Measurements from ENCODE around the gene OTOP1. TPM values are rescaled to one million over a fixed set of nuclear protein-coding genes. Genes with fewer than 3 reads are reported as not detected.
A peak's percentile ranks its signal among the peaks of the same experiment; 100 is the strongest.

OTOP1 gene
- polyA plus RNA-seq, 3 donors: not detected

GRCh38 chr4:4185528-4185927 lies 41.2 kb downstream of the OTOP1 start:
- Histone ChIP-seq H3K4me3 (replicated peaks in 1 of 3; ENCODE audit: low read depth in 2 of 3, low read length in 3 of 3) (no peak overlapping the region), H3K9ac (ENCODE audit: insufficient read depth, low read length, poor library complexity, severe bottlenecking) (no peak overlapping the region), H3K9me3 (replicated peaks in 1 of 2; ENCODE audit: control insufficient read depth in 1 of 2, insufficient read depth in 1 of 2, low read length in 2 of 2) (no peaks in the 10 kb centered on the region), H4K20me1 (ENCODE audit: insufficient read depth, low read length) (no peaks in the 10 kb centered on the region), H3K4me2 (replicated peaks; ENCODE audit: extremely low read depth, low read length, poor library complexity, severe bottlenecking) (no peak overlapping the region), H3K4me1 (ENCODE audit: control insufficient read depth in 1 of 2, insufficient read depth in 2 of 2, low read length in 2 of 2) (no peaks in the 10 kb centered on the region), H3K27me3 (ENCODE audit: control insufficient read depth in 2 of 2, insufficient read depth in 2 of 2, low read length in 2 of 2) (no peaks in the 10 kb centered on the region), H2AFZ (ENCODE audit: insufficient read depth, low read depth, low read length, poor library complexity, severe bottlenecking) (no peak overlapping the region), H3K36me3 (replicated peaks in 1 of 2; ENCODE audit: control insufficient read depth in 1 of 2, insufficient read depth in 2 of 2, low read length in 2 of 2) (no peaks in the 10 kb centered on the region), H3K79me2 (ENCODE audit: insufficient read depth, low read length) (no peaks in the 10 kb centered on the region), H3K27ac (ENCODE audit: low read depth in 1 of 2, low read length in 2 of 2) (no peak overlapping the region)
- Mint-ChIP-seq H3K27ac (no peak overlapping the region), H3K9me3 (no peaks in the 10 kb centered on the region), H3K4me1 (no peaks in the 10 kb centered on the region), H3K4me3 (no peak overlapping the region), H3K27me3 (ENCODE audit: low read depth in 3 of 3) (peaks cover 0 to 12% (median 6%) of the 10 kb centered on the region in 3 donors), H3K36me3 (no peaks in the 10 kb centered on the region)
- intact Hi-C loops (cut with micrococcal nuclease): no loop called here
- TF ChIP-seq CTCF (IDR thresholded peaks at IDR 0.05): no peak
- WGBS (ENCODE audit: insufficient coverage): no CpG with 5 or more reads among the region's 3 CpGs
- DNase-seq: no peak

- Mint-ChIP-seq H3K27me3 (ENCODE audit: low read depth in 3 of 3) (peaks cover 0 to 12% (median 4%) of the 10 kb centered on the region in 3 donors), H3K36me3 (no peaks in the 10 kb centered on the region)
- WGBS (ENCODE audit: insufficient coverage): 45% methylated on average over 17 of the region's 19 CpGs
Measured at GRCh38 chr4:4182835-4183568, 43.7 kb downstream of the OTOP1 start.

More at GRCh38 chr4:4182835-4183568, 43.7 kb downstream of the OTOP1 start:
- no peak overlapping the region for H3K4me2 ChIP-seq (replicated peaks; ENCODE audit: extremely low read depth, low read length, poor library complexity, severe bottlenecking)
- no peaks in the 10 kb centered on the region for H3K9me3 ChIP-seq (replicated peaks in 1 of 2; ENCODE audit: control insufficient read depth in 1 of 2, insufficient read depth in 1 of 2, low read length in 2 of 2)
- H3K4me1 ChIP-seq (ENCODE audit: control insufficient read depth in 1 of 2, insufficient read depth in 2 of 2, low read length in 2 of 2): no peaks in the 10 kb centered on the region
- Mint-ChIP-seq H3K9me3 (no peaks in the 10 kb centered on the region), H3K27ac (no peak overlapping the region), H3K4me3 (no peak overlapping the region), H3K4me1 (no peaks in the 10 kb centered on the region)
- H3K27ac ChIP-seq (ENCODE audit: low read depth in 1 of 2, low read length in 2 of 2): no peak overlapping the region
- H4K20me1 ChIP-seq (ENCODE audit: insufficient read depth, low read length): no peaks in the 10 kb centered on the region
- peak; percentile 66 for TF ChIP-seq CTCF (IDR thresholded peaks at IDR 0.05)
- H3K4me3 ChIP-seq (replicated peaks in 1 of 3; ENCODE audit: low read depth in 2 of 3, low read length in 3 of 3): no peak overlapping the region
- peak in 1 of 3 donors; percentile 0 for DNase-seq
- H3K27me3 ChIP-seq (ENCODE audit: control insufficient read depth in 2 of 2, insufficient read depth in 2 of 2, low read length in 2 of 2): no peaks in the 10 kb centered on the region
- no peaks in the 10 kb centered on the region for H3K36me3 ChIP-seq (replicated peaks in 1 of 2; ENCODE audit: control insufficient read depth in 1 of 2, insufficient read depth in 2 of 2, low read length in 2 of 2)
- H3K9ac ChIP-seq (ENCODE audit: insufficient read depth, low read length, poor library complexity, severe bottlenecking): no peak overlapping the region
- no peak overlapping the region for H2AFZ ChIP-seq (ENCODE audit: insufficient read depth, low read depth, low read length, poor library complexity, severe bottlenecking)
- no peaks in the 10 kb centered on the region for H3K79me2 ChIP-seq (ENCODE audit: insufficient read depth, low read length)
- intact Hi-C loops (cut with micrococcal nuclease): no loop called here

All from CD14-positive monocyte (primary cell).